HG02884 (cell line): ENCODE measurements around the gene PPP2R3B.

Experiments used
- ATAC-seq: cut with Tn5 transposase; IDR thresholded peaks from one replicate; pipeline ENCODE4 v1.9.1; 2021; ENCODE audit warnings: mild to moderate bottlenecking, moderate library complexity; ENCODE audit not compliant: unreplicated experiment

Gene PPP2R3B

GRCh38 chrX:370963-371745 lies 15.6 kb downstream of the PPP2R3B start:
- no peak for ATAC-seq

- ATAC-seq: no peak
Observed at GRCh38 chrX:370244-370962, 16.3 kb downstream of the PPP2R3B start.

- ATAC-seq: no peak
Observed at GRCh38 chrX:369563-370101, 17.1 kb downstream of the PPP2R3B start.

GRCh38 chrX:368811-369562 lies 17.7 kb downstream of the PPP2R3B start:
- no peak for ATAC-seq

- no peak for ATAC-seq
Observed at GRCh38 chrX:367866-368265, 18.8 kb downstream of the PPP2R3B start.

GRCh38 chrX:367349-367748 lies 19.4 kb downstream of the PPP2R3B start:
- ATAC-seq: no peak

- no peak for ATAC-seq
Observed at GRCh38 chrX:363621-364375, 22.9 kb downstream of the PPP2R3B start.

- no peak for ATAC-seq
Observed at GRCh38 chrX:362937-363620, 23.6 kb downstream of the PPP2R3B start.

- ATAC-seq: no peak
Observed at GRCh38 chrX:362351-362750, 24.4 kb downstream of the PPP2R3B start.

GRCh38 chrX:361231-362145 lies 25.2 kb downstream of the PPP2R3B start:
- no peak for ATAC-seq

GRCh38 chrX:360496-361150 lies 26.1 kb downstream of the PPP2R3B start:
- no peak for ATAC-seq

GRCh38 chrX:358651-359143 lies 28.0 kb downstream of the PPP2R3B start:
- no peak for ATAC-seq

GRCh38 chrX:357693-358471 lies 28.8 kb downstream of the PPP2R3B start:
- no peak for ATAC-seq

GRCh38 chrX:357035-357692 lies 29.5 kb downstream of the PPP2R3B start:
- no peak for ATAC-seq

- ATAC-seq: no peak
Observed at GRCh38 chrX:356385-357034, 30.2 kb downstream of the PPP2R3B start.

GRCh38 chrX:355329-356050 lies 31.2 kb downstream of the PPP2R3B start:
- no peak for ATAC-seq
